Lower lobe of right lung (tissue), 2 donors: ENCODE results near the gene MST1R. TPM values are rescaled to one million over a fixed set of nuclear protein-coding genes. Genes with fewer than 3 reads are reported as not detected.

Source experiments
- ATAC-seq, 2 donors: fragments of 200-7000 bp; cut with Tn5 transposase; one replicate each; pipeline ENCODE4 v1.9.1; 2020 to 2022; ENCODE audit warnings: mild to moderate bottlenecking in 2 of 2, moderate library complexity in 2 of 2
- DNase-seq: peaks from one replicate; pipeline ENCODE4 v3.0.0-alpha.2; 2020
- H3K27ac ChIP-seq: fragments of 200-600 bp; one replicate; pipeline ENCODE4 v1.8.0; 2022
- H3K27me3 ChIP-seq: fragments of 200-600 bp; one replicate; pipeline ENCODE4 v1.8.0; 2022; ENCODE audit warnings: low read depth
- H3K36me3 ChIP-seq: fragments of 200-600 bp; one replicate; pipeline ENCODE4 v1.8.0; 2022; ENCODE audit warnings: mild to moderate bottlenecking
- H3K4me1 ChIP-seq: fragments of 200-600 bp; one replicate; pipeline ENCODE4 v1.8.0; 2022
- H3K4me3 ChIP-seq: fragments of 200-600 bp; one replicate; pipeline ENCODE4 v1.8.0; 2022; ENCODE audit warnings: mild to moderate bottlenecking
- H3K9me3 ChIP-seq: fragments of 200-600 bp; one replicate; pipeline ENCODE4 v1.8.0; 2022
- CTCF ChIP-seq: fragments of 200-600 bp; IDR thresholded peaks from one replicate; pipeline ENCODE4 v1.8.0; 2022; ENCODE audit warnings: antibody characterized with exemption, mild to moderate bottlenecking
- intact Hi-C: fragments of 100-400 bp; cut with DNase I; formaldehyde crosslinking; loops from one replicate; pipeline ENCODE4 v1.11.0; 2022
- total RNA-seq: library from RNA; stranded (reverse); fragmentation: NEBNext Ultra II Directional; extraction: Animal tissue kit (Norgen Biotek cat#: 25700); gene quantifications from one replicate; pipeline ENCODE4 v1.2.1, GENCODE V29; 2021
- donor health status: DM: no; HTN: yes; CAD: no; lungs with severe emphysema.

Gene MST1R
- total RNA-seq, 1 donor from 2014 or later = 27.3 TPM

DNA sequence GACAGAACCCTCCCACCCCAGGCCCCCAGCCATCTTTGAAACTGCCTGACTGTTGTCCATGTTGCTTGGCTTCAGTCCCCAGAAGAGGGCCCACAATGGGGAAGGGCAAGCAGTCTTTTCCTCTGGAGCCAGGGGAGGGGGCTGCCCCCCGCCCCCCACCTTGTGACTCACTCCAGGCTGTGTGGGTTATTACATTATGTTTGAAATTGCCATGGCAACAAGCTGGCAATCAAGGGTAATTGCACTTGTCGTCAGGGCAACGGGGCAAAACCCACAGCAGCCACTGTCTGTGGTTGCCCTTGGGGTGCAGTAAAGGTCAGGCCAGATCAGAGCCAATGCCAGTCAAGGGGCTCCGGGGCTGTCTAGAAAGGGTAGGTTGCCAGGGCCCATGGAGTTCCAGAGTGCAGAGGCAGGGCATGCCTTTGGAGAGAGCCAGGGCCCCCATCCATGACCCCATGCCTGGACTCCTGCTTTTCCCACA, 30.8 kb downstream of the MST1R start:
- Histone ChIP-seq H3K27me3 (peaks cover 36% of the 10 kb centered on the region), H3K27ac (no peak overlapping the region), H3K36me3 (no peaks in the 10 kb centered on the region), H3K4me1 (peaks cover 11% of the 10 kb centered on the region), H3K4me3 (no peak overlapping the region), H3K9me3 (no peaks in the 10 kb centered on the region)
- ATAC-seq (no peak), DNase-seq (no peak)
- no peak for TF ChIP-seq CTCF
- intact Hi-C loops = no loop called here

DNA sequence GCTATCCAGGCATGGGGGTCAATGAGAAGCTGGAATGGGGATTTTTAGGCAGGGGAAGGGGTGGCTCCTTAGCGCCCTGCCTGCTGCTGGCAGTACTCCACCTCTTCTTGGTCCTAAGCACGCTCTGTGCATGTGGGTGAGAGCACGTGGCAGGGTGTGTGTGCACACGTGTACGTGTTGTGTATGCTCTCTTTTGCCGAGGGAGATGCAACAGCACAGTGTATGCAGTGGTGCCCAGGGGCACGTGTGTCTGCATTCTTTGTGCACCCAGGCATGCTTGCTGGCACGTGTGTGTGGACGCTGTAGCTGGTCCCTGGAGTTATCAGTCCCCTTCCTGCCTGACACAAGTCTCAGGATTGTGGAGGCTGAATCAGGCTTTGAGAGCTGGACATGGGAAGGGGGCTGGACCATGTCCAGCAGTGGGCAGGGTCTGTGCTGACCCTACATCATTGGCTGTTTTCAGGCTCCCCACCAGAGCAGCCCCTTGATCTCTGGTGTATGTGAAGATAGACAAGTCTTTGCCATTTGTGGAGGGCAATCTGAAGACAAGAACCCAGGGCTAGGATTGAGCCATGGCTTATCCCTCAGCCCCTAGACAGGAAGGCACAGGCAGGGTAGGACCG, 32.0 kb downstream of the MST1R start:
- peaks cover 39% of the 10 kb centered on the region for H3K27me3 ChIP-seq
- H3K4me1 ChIP-seq = peaks cover 11% of the 10 kb centered on the region
- no peak for DNase-seq
- TF ChIP-seq CTCF = no peak
- H3K27ac ChIP-seq = no peak overlapping the region
- no peaks in the 10 kb centered on the region for H3K9me3 ChIP-seq
- H3K36me3 ChIP-seq = no peaks in the 10 kb centered on the region
- ATAC-seq = no peak
- intact Hi-C loops = no loop called here
- no peak overlapping the region for H3K4me3 ChIP-seq

GRCh38 chr3:49869525-49870126, 34.0 kb downstream of the MST1R start, which contains the start of gene CAMKV:
TSS of gene CAMKV (minus strand) at chr3:49869906. CDS start at chr3:49862388, 7,518 bp downstream.
- peaks cover 39% of the 10 kb centered on the region for H3K27me3 ChIP-seq
- intact Hi-C loops = no loop called here
- H3K4me1 ChIP-seq = peaks cover 11% of the 10 kb centered on the region
- ATAC-seq = peak in 1 of 2 donors; percentile 15
- H3K9me3 ChIP-seq = no peaks in the 10 kb centered on the region
- H3K36me3 ChIP-seq = no peaks in the 10 kb centered on the region
- no peak for TF ChIP-seq CTCF
- no peak within 1 kb of the TSS for H3K27ac ChIP-seq
- H3K4me3 ChIP-seq = peak within 1 kb of the TSS; percentile 40
- no peak for DNase-seq

GRCh38 chr3:49868862-49869466, 34.7 kb downstream of the MST1R start:
- H3K4me3 ChIP-seq = peak overlapping the region; percentile 40
- no peak for TF ChIP-seq CTCF
- peaks cover 11% of the 10 kb centered on the region for H3K4me1 ChIP-seq
- H3K27me3 ChIP-seq = peaks cover 39% of the 10 kb centered on the region
- H3K27ac ChIP-seq = no peak overlapping the region
- H3K36me3 ChIP-seq = no peaks in the 10 kb centered on the region
- no peak for DNase-seq
- no peak for ATAC-seq
- intact Hi-C loops = no loop called here
- no peaks in the 10 kb centered on the region for H3K9me3 ChIP-seq

GRCh38 chr3:49867871-49868321, 35.8 kb downstream of the MST1R start:
- no peak for DNase-seq
- Histone ChIP-seq H3K4me1 (peaks cover 11% of the 10 kb centered on the region), H3K4me3 (no peak overlapping the region), H3K27me3 (peaks cover 39% of the 10 kb centered on the region), H3K27ac (no peak overlapping the region), H3K9me3 (no peaks in the 10 kb centered on the region), H3K36me3 (no peaks in the 10 kb centered on the region)
- intact Hi-C loops = no loop called here
- ATAC-seq = no peak
- no peak for TF ChIP-seq CTCF
